ENCODE measurements around the gene CCDC177. TPM values are rescaled to one million over a fixed set of nuclear protein-coding genes. Genes with fewer than 3 reads are reported as not detected.

Gene CCDC177
- total RNA-seq, 1 experiment from 2014 or later = not detected

GRCh38 chr14:69593018-69593677 is 18.5 kb upstream of the CCDC177 start:
- H3K9me2 ChIP-seq (ENCODE audit: insufficient read depth) = no peaks in the 10 kb centered on the region
- H3K27me3 ChIP-seq (ENCODE audit: insufficient read depth, low read depth) = no peaks in the 10 kb centered on the region
- no peak overlapping the region for H3K4me3 ChIP-seq
- TF ChIP-seq EZH2 (IDR thresholded peaks at IDR 0.05; ENCODE audit: low read depth) (no peak), CTCF (conservative IDR thresholded peaks at IDR 0.05) (no peak)
- ChIA-PET CTCF (interaction anchor here (1.1 kb wide), 1 partner anchor 19 kb away, joined by 3 read pairs; the partner anchor contains the start of gene CCDC177), POLR2A (ENCODE audit: unreplicated experiment) (interaction anchor here (0.6 kb wide), 1 partner anchor 1249 kb away, joined by 4 read pairs; no protein-coding TSS in a partner anchor)
- H3K36me3 ChIP-seq (ENCODE audit: low read depth) = no peaks in the 10 kb centered on the region
- no peaks in the 10 kb centered on the region for H3K9me3 ChIP-seq (ENCODE audit: insufficient read depth, low read depth)
- no peak overlapping the region for H2AFZ ChIP-seq
- no TSS peak for BruUV-seq (replicated peaks)
- intact Hi-C loops (cut with micrococcal nuclease; ENCODE audit: unreplicated experiment) = no loop called here
- H3K4me1 ChIP-seq (replicated peaks; ENCODE audit: insufficient read depth) = no peaks in the 10 kb centered on the region
- no peaks in the 10 kb centered on the region for H3K79me2 ChIP-seq (ENCODE audit: low read depth)
- no peak overlapping the region for H3K27ac ChIP-seq
- H3F3A ChIP-seq (ENCODE audit: insufficient read depth, low read depth) = no peaks in the 10 kb centered on the region
- no peaks in the 10 kb centered on the region for H4K20me1 ChIP-seq (ENCODE audit: insufficient read depth)
- DNase-seq = no peak
- H3K4me2 ChIP-seq = no peak overlapping the region

GRCh38 chr14:69591317-69591716 is 16.6 kb upstream of the CCDC177 start:
- Histone ChIP-seq H3K36me3 (ENCODE audit: low read depth) (no peaks in the 10 kb centered on the region), H2AFZ (no peak overlapping the region), H3K9me3 (ENCODE audit: insufficient read depth, low read depth) (no peaks in the 10 kb centered on the region), H3K27me3 (ENCODE audit: insufficient read depth, low read depth) (no peaks in the 10 kb centered on the region), H3K4me2 (no peak overlapping the region), H3K27ac (no peak overlapping the region), H3K4me1 (replicated peaks; ENCODE audit: insufficient read depth) (no peaks in the 10 kb centered on the region), H3K4me3 (no peak overlapping the region), H3F3A (ENCODE audit: insufficient read depth, low read depth) (no peaks in the 10 kb centered on the region), H3K79me2 (ENCODE audit: low read depth) (no peaks in the 10 kb centered on the region), H4K20me1 (ENCODE audit: insufficient read depth) (no peaks in the 10 kb centered on the region), H3K9me2 (ENCODE audit: insufficient read depth) (no peaks in the 10 kb centered on the region)
- no peak for DNase-seq
- BruUV-seq (replicated peaks) = no TSS peak
- intact Hi-C loops (cut with micrococcal nuclease; ENCODE audit: unreplicated experiment) = no loop called here
- no peak for TF ChIP-seq EZH2 (IDR thresholded peaks at IDR 0.05; ENCODE audit: low read depth)
- no peak for TF ChIP-seq CTCF (conservative IDR thresholded peaks at IDR 0.05)
- ChIA-PET POLR2A (ENCODE audit: unreplicated experiment) (no interaction called here), CTCF (no interaction called here)

- no peak overlapping the region for H3K27ac ChIP-seq
- H3K4me2 ChIP-seq = no peak overlapping the region
- H3F3A ChIP-seq (ENCODE audit: insufficient read depth, low read depth) = no peaks in the 10 kb centered on the region
- ChIA-PET CTCF (no interaction called here), POLR2A (ENCODE audit: unreplicated experiment) (no interaction called here)
- intact Hi-C loops (cut with micrococcal nuclease; ENCODE audit: unreplicated experiment) = loop anchor here (5.0 kb wide), 2 partner anchors 230 to 440 kb away; no protein-coding TSS in a partner anchor
- TF ChIP-seq CTCF (conservative IDR thresholded peaks at IDR 0.05) (no peak), EZH2 (IDR thresholded peaks at IDR 0.05; ENCODE audit: low read depth) (no peak)
- H3K9me2 ChIP-seq (ENCODE audit: insufficient read depth) = no peaks in the 10 kb centered on the region
- H3K9me3 ChIP-seq (ENCODE audit: insufficient read depth, low read depth) = no peaks in the 10 kb centered on the region
- H2AFZ ChIP-seq = no peak overlapping the region
- no peaks in the 10 kb centered on the region for H3K79me2 ChIP-seq (ENCODE audit: low read depth)
- no peak for DNase-seq
- no peaks in the 10 kb centered on the region for H3K36me3 ChIP-seq (ENCODE audit: low read depth)
- H3K4me1 ChIP-seq (replicated peaks; ENCODE audit: insufficient read depth) = no peaks in the 10 kb centered on the region
- H4K20me1 ChIP-seq (ENCODE audit: insufficient read depth) = no peaks in the 10 kb centered on the region
- no peak overlapping the region for H3K4me3 ChIP-seq
- H3K27me3 ChIP-seq (ENCODE audit: insufficient read depth, low read depth) = no peaks in the 10 kb centered on the region
- no TSS peak for BruUV-seq (replicated peaks)
Measured at GRCh38 chr14:69587389-69587788, 12.7 kb upstream of the CCDC177 start.
